ENCODE measurements around the gene DOCK8.
"Not testable (repeated sequence)": the region's sequence is repeated elsewhere in the genome, so short reads cannot be mapped to it uniquely, and the experiment has no call there.

GRCh38 chr9:178140-178825 lies 36.4 kb upstream of the DOCK8 start:
- TF ChIP-seq CTCF, EZH2, EZH2phosphoT487 (IDR thresholded peaks at IDR 0.05): not testable (repeated sequence)

All from neural progenitor cell (in vitro differentiated cells).